NCI-H187 (cell line): ENCODE results near the gene CFAP47.
"Not testable (repeated sequence)": the region's sequence is repeated elsewhere in the genome, so short reads cannot be mapped to it uniquely, and the experiment has no call there.

Experiments
- DNase-seq, 2 experiments: peaks; one replicate each; lab custom pipeline; 2025; lab: John Stamatoyannopoulos, UW

Gene CFAP47

GRCh38 chrX:36218801-36219200 is 299.3 kb downstream of the CFAP47 start:
- no peak for DNase-seq

GRCh38 chrX:36234840-36235528 is 315.4 kb downstream of the CFAP47 start:
- DNase-seq = not testable (repeated sequence)

DNA sequence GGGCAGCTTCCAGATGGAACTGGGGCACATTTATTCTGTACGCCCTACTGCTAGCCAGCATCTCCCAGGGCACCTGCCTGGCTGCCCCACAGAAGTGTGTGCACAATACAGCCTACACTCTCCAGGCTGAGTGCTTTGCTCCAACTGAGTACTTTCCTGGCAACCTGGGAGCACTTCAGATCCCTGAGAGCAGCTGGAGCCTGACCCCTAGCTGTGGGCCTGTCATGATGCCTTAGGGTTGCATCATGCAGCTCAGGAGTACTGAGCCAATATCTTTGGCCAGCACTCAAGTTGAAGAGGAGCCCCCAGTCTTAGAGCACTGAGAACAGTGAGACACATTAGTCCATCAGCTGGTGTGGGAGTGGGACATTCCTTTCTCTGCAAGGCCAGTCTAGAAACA is 321.9 kb downstream of the CFAP47 start:
- no peak for DNase-seq

- no peak for DNase-seq
Measured at GRCh38 chrX:36266155-36266554, 346.6 kb downstream of the CFAP47 start.

DNA sequence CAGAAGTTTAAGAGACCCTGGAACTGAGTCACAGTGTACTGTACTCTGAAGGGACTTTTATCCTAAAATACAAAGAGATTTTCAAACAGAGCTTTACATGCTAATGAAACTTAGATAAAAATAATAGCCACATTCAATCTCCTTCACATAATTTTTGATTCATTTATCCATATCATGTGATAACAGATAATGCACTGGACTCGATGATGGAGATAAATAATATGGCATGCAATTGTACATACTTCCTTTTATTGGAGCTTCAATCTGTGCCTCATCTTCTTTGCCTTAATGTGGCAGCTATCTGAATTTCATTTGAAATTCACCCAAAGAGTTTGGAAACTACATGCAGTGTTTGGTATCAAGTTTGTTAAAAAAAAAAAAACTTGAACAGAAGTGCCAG is 390.6 kb downstream of the CFAP47 start:
- no peak for DNase-seq

- no peak for DNase-seq
Measured at GRCh38 chrX:36314303-36314702, 394.8 kb downstream of the CFAP47 start.

GRCh38 chrX:36334572-36334971 is 415.0 kb downstream of the CFAP47 start:
- DNase-seq = no peak

DNA sequence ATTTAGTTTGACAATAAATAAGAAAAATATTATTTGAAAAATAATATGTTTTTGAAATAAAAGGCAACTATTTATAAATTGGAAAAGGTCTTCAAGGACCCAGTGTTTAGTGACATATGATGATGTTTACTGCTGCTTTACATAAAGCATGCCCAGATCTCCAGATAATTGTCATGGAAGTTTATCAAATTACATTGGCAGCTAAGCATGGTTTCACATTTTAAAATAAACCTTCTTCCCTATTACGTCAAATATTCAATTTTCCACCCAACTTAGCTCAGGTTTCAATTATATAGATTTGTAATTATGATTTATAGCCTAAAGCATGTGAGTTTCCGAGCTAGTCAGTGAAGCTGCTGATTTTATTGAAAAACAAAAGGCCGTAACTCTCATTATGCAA is 417.2 kb downstream of the CFAP47 start:
- DNase-seq = no peak

DNA sequence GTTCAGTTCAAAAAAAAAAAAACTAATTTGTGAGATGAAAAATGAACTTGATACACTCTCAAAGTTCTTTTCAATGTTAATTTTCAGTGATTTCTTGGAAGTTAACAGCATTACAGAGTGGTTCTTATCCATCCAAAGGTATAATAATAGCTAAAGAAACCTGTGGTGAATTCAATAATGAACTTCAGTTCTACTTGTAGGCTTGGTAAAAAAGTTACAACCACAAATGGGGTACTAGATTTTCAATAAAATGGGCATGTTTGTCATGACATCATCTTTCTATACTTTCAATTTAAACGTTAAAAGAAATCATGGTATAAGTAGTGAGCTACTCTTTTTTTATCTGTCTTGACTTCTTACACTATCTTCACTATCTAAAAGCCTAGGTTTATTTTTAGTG is 424.8 kb downstream of the CFAP47 start:
- no peak for DNase-seq

DNA sequence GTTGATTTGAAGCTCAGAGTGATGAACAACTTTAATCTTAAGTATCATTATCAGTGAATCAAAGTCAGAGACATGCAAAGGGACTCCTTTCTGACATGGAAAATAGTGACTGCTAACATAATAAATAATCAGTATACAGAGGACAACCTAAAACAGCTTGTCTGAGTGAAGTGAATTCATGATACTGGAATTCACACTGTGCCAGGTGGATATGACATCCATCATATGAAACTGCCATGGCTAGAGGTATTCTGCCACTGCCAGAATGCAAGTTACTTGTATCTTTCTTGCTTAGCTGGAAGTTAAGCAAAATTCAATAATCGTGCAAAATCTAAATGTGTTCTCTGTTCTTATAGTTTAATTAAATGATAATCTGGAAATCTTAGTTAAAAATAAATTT is 429.0 kb downstream of the CFAP47 start:
- DNase-seq = no peak

DNA sequence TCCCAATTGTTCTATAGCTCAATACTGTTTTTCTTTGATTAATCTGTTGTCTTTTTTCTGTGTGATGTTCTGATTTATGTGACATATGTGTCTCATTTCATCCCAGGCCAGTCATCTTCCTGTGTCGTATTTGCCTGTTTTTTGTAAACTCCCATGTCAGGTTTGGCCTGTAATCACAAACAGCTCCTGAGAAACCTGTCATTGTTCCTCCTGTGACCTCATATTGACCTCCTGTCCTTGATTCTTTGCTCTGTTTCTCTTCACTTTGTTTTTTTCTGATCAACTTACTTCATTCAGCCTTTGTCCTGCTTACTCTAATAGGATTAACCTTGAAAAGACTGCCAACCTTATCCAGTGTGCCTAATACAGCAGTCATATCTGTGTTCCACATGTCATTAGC is 438.3 kb downstream of the CFAP47 start:
- no peak for DNase-seq

GRCh38 chrX:36364262-36364661 is 444.7 kb downstream of the CFAP47 start:
- DNase-seq = no peak

DNA sequence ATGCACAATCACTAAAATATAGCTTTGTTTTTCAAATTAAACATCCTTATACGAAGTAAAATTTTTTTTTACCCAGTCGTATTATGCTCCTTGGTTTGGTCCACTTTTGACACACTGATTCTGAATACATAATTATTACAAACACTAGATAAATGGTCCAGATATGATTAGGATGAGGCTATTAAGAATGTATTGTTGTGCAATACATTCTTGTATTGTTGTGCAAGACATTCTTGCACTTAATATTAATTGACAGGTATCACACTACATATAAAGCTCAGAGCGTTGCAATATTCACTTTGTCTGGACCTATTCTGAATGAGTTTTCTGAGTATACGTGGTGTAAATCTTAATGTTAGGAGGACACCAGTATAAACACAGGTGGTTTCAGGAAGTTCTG is 464.0 kb downstream of the CFAP47 start:
- DNase-seq = no peak

DNA sequence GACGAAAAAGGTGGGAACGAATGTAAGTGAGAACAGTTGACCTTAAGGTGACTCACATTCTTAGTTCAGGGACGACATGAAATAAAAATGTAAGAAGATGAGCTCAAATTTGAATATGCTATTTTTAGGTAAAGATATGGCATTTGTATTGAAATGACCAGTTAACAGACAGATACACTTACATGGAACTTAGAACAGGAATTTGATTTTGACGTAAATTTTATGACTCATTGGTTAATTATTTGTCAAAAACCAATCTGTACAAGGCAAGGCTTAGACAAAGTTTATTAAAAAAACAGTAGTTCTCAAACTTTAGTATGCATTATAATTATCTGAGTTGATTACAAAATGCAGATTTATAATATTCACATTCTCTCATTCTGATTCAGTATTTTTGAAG is 469.4 kb downstream of the CFAP47 start:
- DNase-seq = no peak

- no peak for DNase-seq
Measured at GRCh38 chrX:36401774-36402173, 482.2 kb downstream of the CFAP47 start.

GRCh38 chrX:36407836-36408235 is 488.3 kb downstream of the CFAP47 start:
- no peak for DNase-seq

- no peak for DNase-seq
Measured at GRCh38 chrX:36414056-36414455, 494.5 kb downstream of the CFAP47 start.

- DNase-seq = no peak
Measured at GRCh38 chrX:36422368-36422767, 502.8 kb downstream of the CFAP47 start.

DNA sequence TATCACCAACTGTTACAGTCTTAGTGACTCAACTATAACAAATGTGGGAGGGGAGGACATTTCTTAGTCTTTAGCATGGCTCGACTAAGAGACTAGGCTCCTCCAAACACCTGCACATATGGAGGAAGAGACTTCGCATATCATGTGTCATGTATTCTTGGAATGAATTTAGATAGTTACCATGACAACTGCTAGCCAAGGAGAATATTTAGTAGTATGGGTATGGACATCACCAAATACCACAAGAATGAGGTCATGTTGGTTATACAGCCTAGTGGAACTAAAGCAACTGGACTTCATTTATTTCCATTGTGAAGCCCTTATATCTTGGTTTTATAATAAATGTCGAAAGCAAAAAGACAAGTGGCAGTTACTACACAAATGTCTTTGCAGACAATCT is 512.3 kb downstream of the CFAP47 start:
- no peak for DNase-seq

- DNase-seq = no peak
Measured at GRCh38 chrX:36434522-36434921, 515.0 kb downstream of the CFAP47 start.
